ENCODE data around the gene RPL28.

Gene RPL28

GRCh38 chr19:55451163-55451964, 65.6 kb downstream of the RPL28 start:
- no peak for DNase-seq (ENCODE audit: low read depth)

DNA sequence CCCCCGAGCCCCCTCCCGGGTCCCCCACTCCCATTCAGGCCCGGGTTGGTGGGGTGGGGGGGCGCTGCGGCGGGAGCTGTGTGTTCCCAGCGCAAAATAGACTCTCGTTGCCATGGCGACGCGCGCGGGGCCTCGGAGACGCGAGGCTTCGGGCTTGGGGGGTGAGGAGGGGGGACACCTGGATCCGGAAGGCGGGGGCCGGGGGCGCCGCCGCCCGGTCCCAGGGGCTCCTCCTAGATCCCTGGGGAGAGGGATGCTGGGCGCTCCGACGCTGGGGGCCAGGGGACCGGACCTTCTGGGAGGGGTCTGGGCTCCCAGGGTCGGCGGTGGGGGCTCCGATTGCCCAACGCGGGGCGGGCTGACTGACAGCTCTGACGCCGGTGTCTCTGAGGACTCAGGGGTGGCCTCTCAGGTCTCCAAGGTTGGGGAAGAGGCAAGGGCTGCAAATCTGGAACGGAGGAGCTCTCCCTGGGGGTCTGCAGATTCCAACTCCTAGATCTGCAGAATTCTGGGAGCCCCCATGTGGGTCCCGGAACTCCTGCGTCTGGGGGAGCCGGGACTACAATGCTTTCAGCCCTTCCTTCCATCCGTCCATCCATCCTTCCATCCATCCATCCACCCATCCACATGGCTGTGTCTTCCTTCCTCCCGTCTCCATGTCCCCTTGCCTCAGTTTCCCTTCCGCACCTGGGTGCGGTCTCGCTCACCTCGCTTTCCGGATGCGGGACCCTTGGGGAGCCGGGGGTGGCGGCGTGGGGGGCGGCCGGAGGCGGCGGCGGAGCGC, 66.4 kb downstream of the RPL28 start:
- no peak for DNase-seq (ENCODE audit: low read depth)
